ENCODE measurements around the gene CSPG4. TPM values are rescaled to one million over a fixed set of nuclear protein-coding genes. Genes with fewer than 3 reads are reported as not detected.

CSPG4 gene
- total and polyA plus RNA-seq, 2 of the 8 experiments (the other 6 are each of a cell fraction or from before 2014, with no cell fraction given): 1.4 to 3.0 TPM

GRCh38 chr15:75646112-75646943, 66.3 kb downstream of the CSPG4 start:
- H3K56ac ChIP-seq (replicated peaks; ENCODE audit: insufficient read length, low read depth, low read length): no peak overlapping the region
- POLR2A ChIA-PET (ENCODE audit: partially characterized antibody): interaction anchor here (0.8 to 5.5 kb wide), 10 partner anchors 8 to 192 kb away, joined by 3 to 41 read pairs (median 10); partner anchors contain the start of genes IMP3, SIN3A and SNUPN
- H3K4me3 ChIP-seq (ENCODE audit: extremely low read depth in 1 of 4, insufficient read depth in 2 of 4, low read depth in 3 of 4, low read length in 4 of 4): peak overlapping the region; percentile 63 to 90 (median 72)
- 0 out of 2 replicates have a peak overlapping the region, but pooled peaks have one; percentile 7 for H2BK15ac ChIP-seq (ENCODE audit: low read length)
- H3K4me1 ChIP-seq (replicated peaks in 1 of 4; ENCODE audit: control insufficient read depth in 3 of 4, insufficient read depth in 4 of 4, low read length in 3 of 4): peaks cover 7 to 23% (median 15%) of the 10 kb centered on the region in 4 experiments
- no peak overlapping the region for H3K27ac ChIP-seq (ENCODE audit: low read depth, low read length)
- H4K8ac ChIP-seq (ENCODE audit: extremely low read depth, insufficient read depth, low read length): peak overlapping the region; percentile 64; the same call in 1 of the 2 replicates
- H3K27me3 ChIP-seq (replicated peaks in 1 of 4; ENCODE audit: control insufficient read depth in 3 of 4, extremely low read depth in 1 of 4, insufficient read depth in 3 of 4, low read length in 3 of 4): peaks cover 0 to 14% (median 10%) of the 10 kb centered on the region in 4 experiments; a peak in 6 of 7 replicates
- no peak overlapping the region for H3K14ac ChIP-seq (ENCODE audit: insufficient read length)
- peaks cover 0 to 14% (median 0%) of the 10 kb centered on the region in 4 experiments; a peak in 3 of 8 replicates for H3K36me3 ChIP-seq (ENCODE audit: control insufficient read depth in 2 of 4, insufficient read depth in 4 of 4, low read length in 3 of 4)
- no peak for FAIRE-seq
- no peak overlapping the region for H3K23ac ChIP-seq (ENCODE audit: insufficient read length)
- peaks cover 0 to 7% of the 10 kb centered on the region in 2 experiments for H4K20me1 ChIP-seq (replicated peaks in 1 of 2; ENCODE audit: control insufficient read depth in 1 of 2, insufficient read depth in 2 of 2, low read length in 2 of 2)
- peak overlapping the region in 2 of 4 experiments; percentile 8 to 75; a peak in 2 of 7 replicates for H3K9ac ChIP-seq (replicated peaks in 1 of 4; ENCODE audit: extremely low read depth in 1 of 4, low read depth in 3 of 4, low read length in 3 of 4)
- peaks cover 10% of the 10 kb centered on the region for H3K79me1 ChIP-seq (ENCODE audit: low read depth, low read length)
- WGBS, 2 experiments (ENCODE audit: extremely low coverage in 1 of 2, insufficient coverage in 1 of 2, insufficient read length in 1 of 2, insufficient replicate concordance in 2 of 2, low coverage in 1 of 2, low lambda C conversion rate in 2 of 2, missing lambda C conversion rate in 1 of 2): 74% methylated on average over 5 of the region's 5 CpGs; no CpG with 5 or more reads in 1 of the 2 experiments
- no peak overlapping the region for H2BK5ac ChIP-seq (ENCODE audit: low read depth, low read length)
- no peak overlapping the region for H4K5ac ChIP-seq (ENCODE audit: insufficient read length, low read depth, low read length)
- H2BK20ac ChIP-seq (ENCODE audit: low read length): no peak overlapping the region
- H2AK5ac ChIP-seq (ENCODE audit: low read depth, low read length): peak overlapping the region; percentile 11; the same call in 1 of the 2 replicates
- peak overlapping the region; percentile 93 to 100 for H3K4me2 ChIP-seq (ENCODE audit: insufficient read depth in 1 of 2, low read depth in 2 of 2, low read length in 2 of 2)
- no peak overlapping the region for H2BK120ac ChIP-seq (replicated peaks; ENCODE audit: low read depth, low read length)
- no peaks in the 10 kb centered on the region for H3K9me3 ChIP-seq (ENCODE audit: insufficient read depth in 2 of 2, low read depth in 1 of 2, low read length in 1 of 2)
- H3K23me2 ChIP-seq (ENCODE audit: low read depth, low read length): peaks cover 10% of the 10 kb centered on the region; the same call in 1 of the 2 replicates
- no peak overlapping the region for H3K18ac ChIP-seq (ENCODE audit: extremely low read depth, low read length)
- TF ChIP-seq RAD21 (IDR thresholded peaks at IDR 0.05 in 1 of 2, conservative IDR thresholded peaks at IDR 0.05 in 1 of 2; ENCODE audit: low read depth in 2 of 2, low read length in 2 of 2): no peak
- no peak for TF ChIP-seq KDM4A (IDR thresholded peaks at IDR 0.05; ENCODE audit: low read depth, low read length, severe bottlenecking)
- TF ChIP-seq SP4 (IDR thresholded peaks at IDR 0.05; ENCODE audit: low read length): no peak
- TF ChIP-seq CTBP2 (IDR thresholded peaks at IDR 0.05; ENCODE audit: borderline replicate concordance, insufficient read depth, insufficient read length, low read length): no peak
- TF ChIP-seq EP300 (IDR thresholded peaks at IDR 0.05; ENCODE audit: borderline replicate concordance in 1 of 2, low read depth in 2 of 2, low read length in 2 of 2): no peak
- TF ChIP-seq TAF7 (optimal IDR thresholded peaks at IDR 0.05; ENCODE audit: borderline replicate concordance, low read depth, low read length): no peak
- TF ChIP-seq BCL11A (IDR thresholded peaks at IDR 0.05; ENCODE audit: low read depth in 2 of 2, low read length in 2 of 2): no peak
- TF ChIP-seq E2F6 (IDR thresholded peaks at IDR 0.05): no peak
- 0 out of 2 replicates have a peak overlapping the region, but pooled peaks have one; percentile 3 for H2AFZ ChIP-seq (ENCODE audit: low read length)
- H4K91ac ChIP-seq (replicated peaks; ENCODE audit: insufficient read length, low read length): no peak overlapping the region
- H3K4ac ChIP-seq (replicated peaks; ENCODE audit: insufficient read length, low read depth, low read length): no peak overlapping the region
- CTCF ChIA-PET (ENCODE audit: partially characterized antibody): interaction anchor here (1.0 to 2.8 kb wide), 9 partner anchors 9 to 193 kb away, joined by 3 to 13 read pairs (median 5); no protein-coding TSS in a partner anchor
- no peak overlapping the region for H2BK12ac ChIP-seq (ENCODE audit: low read depth, low read length)
- no peak for DNase-seq (ENCODE audit: low read depth in 1 of 2, low spot score in 2 of 2)
- H3K79me2 ChIP-seq (ENCODE audit: control insufficient read depth in 1 of 2, insufficient read depth in 2 of 2, low read length in 2 of 2): peaks cover 0 to 28% of the 10 kb centered on the region in 2 experiments; a peak in 3 of 4 replicates

Measured in H1 (cell line).